Measurements from ENCODE around the gene HNRNPH2. TPM values are rescaled to one million over a fixed set of nuclear protein-coding genes. Genes with fewer than 3 reads are reported as not detected.
A peak's percentile ranks its signal among the peaks of the same experiment; 100 is the strongest.

The HNRNPH2 gene, protein sequence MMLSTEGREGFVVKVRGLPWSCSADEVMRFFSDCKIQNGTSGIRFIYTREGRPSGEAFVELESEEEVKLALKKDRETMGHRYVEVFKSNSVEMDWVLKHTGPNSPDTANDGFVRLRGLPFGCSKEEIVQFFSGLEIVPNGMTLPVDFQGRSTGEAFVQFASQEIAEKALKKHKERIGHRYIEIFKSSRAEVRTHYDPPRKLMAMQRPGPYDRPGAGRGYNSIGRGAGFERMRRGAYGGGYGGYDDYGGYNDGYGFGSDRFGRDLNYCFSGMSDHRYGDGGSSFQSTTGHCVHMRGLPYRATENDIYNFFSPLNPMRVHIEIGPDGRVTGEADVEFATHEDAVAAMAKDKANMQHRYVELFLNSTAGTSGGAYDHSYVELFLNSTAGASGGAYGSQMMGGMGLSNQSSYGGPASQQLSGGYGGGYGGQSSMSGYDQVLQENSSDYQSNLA
- total RNA-seq, result 54.4 TPM
- long read RNA-seq, transcript HNRNPH2-201 (2 exons, 2,223 nt), result major isoform, 188 of 198 reads
- long read RNA-seq, partial matches to known transcripts, result 10 of 198 reads
- long read RNA-seq, other reads (novel, unspliced or antisense), result 0 of 198 reads

DNA sequence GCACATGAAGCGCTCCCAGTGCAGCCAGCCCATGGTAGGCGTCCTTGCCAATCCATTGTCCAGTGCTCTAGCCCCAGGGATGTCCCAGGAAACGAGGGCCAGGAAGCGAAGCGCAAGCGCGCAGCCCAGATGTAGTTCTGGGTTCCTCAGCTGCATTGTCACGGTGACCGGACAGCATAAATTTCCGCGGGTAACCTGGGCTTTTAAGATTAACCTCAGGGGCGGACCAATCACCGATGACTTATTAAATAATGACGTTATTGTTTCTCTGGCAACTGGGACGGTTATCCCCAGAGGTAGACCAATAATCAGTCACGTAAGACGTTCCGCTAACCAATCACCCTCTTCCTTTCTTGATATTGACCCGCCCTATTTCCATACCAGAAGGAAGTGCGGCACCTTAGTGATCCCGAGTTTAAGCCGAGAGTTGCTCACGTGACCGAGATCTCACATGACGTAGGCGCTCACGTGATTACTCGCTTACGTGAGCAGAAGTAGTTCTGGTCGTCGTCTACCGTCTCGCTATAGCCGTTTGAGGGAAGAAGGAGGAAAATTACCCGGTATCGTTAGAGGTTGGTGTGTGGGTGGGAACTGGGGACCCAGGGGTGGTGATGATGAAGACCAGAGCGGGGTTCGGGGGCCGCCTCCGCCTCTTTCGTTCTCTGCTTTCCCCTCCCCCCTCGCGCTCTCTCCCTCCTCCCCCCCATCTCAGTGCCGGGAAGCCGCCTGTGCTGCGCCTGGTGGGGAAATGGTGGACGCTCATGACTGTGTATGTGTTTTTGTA, at the start of gene HNRNPH2, which contains the start of gene GLA:
TSS of gene HNRNPH2 (plus strand) at position 475 of the 784 bp plus-strand sequence. CDS start 3,767 bp downstream, outside the sequence.
TSS of gene GLA (minus strand) at position 178 of the 784 bp plus-strand sequence. CDS start at position 156, 22 bp downstream.
- DNase-seq (peak; percentile 89), ATAC-seq (peak; percentile 99)
- intact Hi-C loops (cut with micrococcal nuclease), result no loop called here

DNA sequence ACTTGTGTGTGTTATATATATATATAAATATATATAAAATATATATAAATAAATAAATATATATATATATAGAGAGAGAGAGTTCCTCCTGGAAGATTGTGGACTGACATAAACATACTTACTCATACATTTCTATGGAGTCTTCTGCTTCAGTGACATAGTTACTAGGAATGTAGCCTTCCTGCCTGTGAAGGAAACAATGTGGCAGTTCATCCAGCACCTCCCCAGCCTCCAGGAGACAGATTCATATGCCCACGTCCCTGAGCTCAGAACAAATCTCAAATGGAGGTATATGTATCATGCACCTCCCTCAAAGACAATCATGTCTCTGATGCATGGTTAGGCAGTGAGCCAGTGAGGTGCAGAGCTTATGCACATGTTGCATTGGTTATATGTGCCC, 48.1 kb upstream of the HNRNPH2 start:
- ATAC-seq (no peak), DNase-seq (no peak)
- intact Hi-C loops (cut with micrococcal nuclease), result no loop called here

DNA sequence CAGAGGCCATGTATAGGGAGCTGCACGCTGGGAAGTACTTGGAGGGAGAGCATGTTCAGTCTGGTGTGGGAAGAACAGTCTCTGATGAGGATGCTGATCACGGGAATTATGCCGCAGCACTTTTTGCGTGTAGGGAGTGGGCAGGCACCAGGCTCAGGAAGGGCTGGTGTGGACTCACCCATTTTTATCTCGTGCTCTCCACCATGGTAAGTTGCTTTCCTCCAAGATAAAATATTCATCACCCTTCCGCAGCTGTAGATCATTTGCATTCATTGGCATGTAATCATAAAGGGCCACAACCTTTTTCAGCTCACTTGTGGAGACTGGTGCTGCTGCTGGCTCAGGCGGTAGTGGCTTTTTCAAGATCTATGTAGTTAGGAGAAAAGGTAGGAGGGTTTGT, 47.6 kb upstream of the HNRNPH2 start:
- DNase-seq, result no peak
- intact Hi-C loops (cut with micrococcal nuclease), result no loop called here
- no peak for ATAC-seq

DNA sequence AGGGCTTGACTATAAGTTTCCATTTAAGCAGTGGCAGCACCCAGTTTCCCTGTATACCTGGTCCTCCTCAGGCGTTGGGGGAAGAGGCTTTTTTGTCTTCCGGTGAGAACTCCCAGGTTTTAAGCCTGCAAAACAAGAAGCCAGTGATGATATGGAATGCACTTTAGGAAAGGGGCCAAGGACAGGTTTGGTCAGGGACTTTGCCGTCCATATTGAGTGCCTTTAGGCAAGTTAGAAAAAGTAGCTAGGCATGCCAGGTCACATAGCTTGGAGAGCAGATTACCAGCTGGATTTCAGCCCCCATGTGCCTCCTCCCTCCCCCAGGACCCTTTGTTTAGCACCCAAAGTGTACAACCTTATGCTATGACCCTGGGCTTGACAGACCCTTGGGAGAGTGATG, 45.9 kb upstream of the HNRNPH2 start:
- DNase-seq, result no peak
- intact Hi-C loops (cut with micrococcal nuclease), result no loop called here
- ATAC-seq, result no peak

DNA sequence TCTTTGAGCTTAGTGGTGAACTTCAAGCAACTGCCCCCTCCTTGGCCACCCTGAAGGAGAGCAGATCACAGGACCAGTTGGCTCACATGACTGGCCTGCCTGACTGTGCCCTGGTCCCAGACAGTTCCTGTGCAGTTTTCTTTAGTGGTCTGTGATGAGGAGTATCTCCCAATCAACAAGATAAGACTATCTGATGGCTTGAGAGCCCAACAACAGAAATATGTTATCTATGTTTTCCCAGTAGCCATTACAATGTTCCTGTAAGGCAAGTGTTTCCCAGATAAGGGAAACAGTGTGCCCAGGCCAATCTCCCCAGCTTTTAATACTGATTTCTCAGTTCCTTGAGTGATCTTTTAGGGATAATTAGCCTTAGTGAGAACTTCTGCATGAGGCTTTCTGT, 45.3 kb upstream of the HNRNPH2 start:
- ATAC-seq (no peak), DNase-seq (no peak)
- intact Hi-C loops (cut with micrococcal nuclease), result no loop called here

DNA sequence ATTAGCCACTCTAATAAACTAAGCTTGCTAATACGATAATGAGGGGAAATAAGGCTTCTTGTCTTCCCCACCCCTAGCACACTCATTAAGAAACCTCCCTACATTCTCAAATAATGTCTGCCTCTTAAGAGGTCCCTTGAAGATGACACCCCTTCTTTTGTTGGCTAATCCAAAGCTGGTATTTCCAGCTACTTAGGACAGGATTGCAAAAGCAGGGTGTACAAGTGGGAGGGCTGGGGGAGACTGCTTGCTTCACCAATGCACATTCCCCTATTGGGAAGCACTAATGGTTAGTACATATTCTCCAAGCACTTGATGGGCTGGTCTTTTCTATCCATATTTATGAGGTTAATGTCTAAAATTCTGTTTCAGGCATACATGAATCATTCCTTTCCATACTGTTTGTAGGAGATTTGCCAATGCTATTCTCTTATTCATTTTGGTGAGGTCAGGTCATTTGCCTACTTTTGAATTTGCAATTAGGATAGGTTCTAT, 42.7 kb upstream of the HNRNPH2 start:
- DNase-seq (no peak), ATAC-seq (no peak)
- intact Hi-C loops (cut with micrococcal nuclease), result no loop called here

DNA sequence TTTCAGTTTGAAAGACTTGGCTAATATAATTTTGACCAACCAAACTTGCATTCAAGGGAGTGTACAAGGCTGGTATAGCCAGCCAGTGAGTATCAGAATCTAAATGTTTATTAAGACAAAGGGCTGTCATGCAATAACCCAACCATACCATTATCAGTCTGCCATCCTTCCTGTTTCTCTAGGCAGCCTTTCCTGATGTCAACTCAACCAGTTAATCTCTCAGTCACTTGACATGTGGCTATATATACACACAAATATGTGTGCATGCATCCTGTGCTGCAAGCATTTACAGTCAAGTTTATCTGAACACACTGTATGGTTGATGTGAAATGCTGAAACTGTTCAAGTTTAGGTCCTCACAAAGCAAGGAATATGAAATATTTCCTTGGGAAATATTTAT, 39.2 kb upstream of the HNRNPH2 start:
- DNase-seq, result no peak
- no peak for ATAC-seq
- intact Hi-C loops (cut with micrococcal nuclease), result no loop called here

DNA sequence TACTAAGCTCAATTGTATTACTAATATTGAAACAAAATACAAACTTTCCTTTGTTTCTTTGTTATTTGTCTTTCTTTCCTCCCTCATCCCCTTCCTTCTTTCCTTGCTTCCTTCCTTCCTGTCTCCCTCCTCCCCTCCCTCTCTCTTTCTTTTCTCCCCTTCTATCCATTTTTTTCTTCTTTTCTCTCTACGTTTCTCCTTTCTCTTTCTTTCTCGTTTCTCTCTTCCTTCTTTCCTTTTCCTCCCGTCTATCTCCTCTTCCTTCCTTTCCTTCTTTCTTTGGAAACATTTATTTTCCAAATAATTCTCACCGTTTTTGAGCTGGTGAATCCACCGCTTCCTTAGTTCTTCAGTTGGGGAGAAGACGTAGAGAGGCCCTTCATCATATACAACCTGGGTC, 38.3 kb upstream of the HNRNPH2 start:
- intact Hi-C loops (cut with micrococcal nuclease), result no loop called here
- ATAC-seq (no peak), DNase-seq (no peak)

DNA sequence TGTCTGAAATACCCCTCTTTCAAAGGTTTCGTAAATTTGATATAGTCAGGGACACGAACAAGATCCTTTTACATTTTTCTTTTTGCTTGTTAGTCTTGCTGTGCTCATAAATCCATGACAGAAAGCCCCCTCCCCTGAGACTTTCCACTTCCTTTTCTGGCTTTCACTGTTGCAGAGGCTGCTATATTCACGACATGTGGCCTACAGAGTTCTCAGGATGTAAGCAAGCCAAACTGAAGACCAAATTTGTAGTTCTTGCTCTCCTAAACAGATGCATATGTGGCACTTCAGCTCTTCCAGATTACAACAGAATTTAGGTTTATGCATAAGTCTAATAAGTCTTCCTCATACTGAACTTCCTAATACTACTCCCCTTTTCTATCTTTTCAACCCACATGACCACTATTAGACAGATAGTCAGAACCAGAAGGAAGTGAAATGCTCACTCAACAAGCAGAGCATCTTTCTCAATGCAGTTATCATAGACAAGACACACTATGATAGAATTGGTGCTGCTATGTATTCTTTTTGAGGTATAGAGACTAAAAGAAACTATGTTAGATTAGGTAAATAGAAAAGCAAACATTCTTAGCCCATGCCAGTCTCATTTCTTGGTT, 37.0 kb upstream of the HNRNPH2 start:
- ATAC-seq, result no peak
- intact Hi-C loops (cut with micrococcal nuclease), result no loop called here

DNA sequence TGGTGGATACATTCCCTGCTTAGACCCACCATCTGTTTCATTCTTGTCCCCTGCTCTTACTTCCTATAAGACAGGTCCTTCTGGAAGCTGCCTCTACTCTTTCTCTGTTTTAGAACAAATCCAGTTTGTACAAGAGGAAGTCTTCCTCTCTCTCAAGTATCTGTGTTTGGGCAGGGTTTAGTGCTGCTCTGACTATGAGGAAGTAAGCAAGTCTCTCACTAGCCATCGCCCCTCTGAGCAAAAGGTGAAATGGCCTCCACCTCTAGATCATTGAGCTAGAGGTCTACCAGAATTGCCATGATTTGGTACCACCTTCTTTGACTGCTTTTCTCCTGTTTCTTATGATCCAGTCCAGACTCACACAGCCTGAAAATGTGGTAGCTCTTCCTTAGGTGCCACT, 30.5 kb upstream of the HNRNPH2 start:
- intact Hi-C loops (cut with micrococcal nuclease), result no loop called here
- ATAC-seq (no peak), DNase-seq (no peak)

More for the DNA sequence above, 37.0 kb upstream of the HNRNPH2 start:
- DNase-seq, result no peak

DNA sequence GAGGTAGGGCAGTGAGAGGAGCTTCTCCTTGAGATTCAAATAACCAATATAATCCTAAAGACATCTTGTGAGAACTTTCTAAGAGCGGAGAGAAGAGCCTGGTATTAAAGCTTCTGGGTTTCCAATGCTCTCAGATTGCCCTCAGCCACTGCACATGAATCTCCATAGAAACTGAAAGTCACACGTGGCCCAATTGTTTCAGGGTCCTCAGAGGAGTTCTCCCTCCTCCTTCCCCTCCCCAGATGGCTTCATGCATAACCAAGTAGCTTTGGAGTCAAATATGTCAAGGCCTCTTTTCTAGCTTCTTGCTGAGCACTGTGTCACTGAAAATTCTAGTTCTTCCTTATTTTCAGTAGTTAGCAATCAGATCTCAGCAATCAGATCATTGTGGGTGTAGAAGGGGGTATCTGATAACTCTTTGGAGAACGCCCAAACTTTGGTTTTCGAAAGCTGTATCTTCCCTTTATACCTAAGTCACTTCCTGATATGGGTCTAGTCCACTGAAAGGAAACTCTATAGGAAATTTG, 24.3 kb upstream of the HNRNPH2 start:
- DNase-seq (no peak), ATAC-seq (no peak)
- intact Hi-C loops (cut with micrococcal nuclease), result no loop called here

DNA sequence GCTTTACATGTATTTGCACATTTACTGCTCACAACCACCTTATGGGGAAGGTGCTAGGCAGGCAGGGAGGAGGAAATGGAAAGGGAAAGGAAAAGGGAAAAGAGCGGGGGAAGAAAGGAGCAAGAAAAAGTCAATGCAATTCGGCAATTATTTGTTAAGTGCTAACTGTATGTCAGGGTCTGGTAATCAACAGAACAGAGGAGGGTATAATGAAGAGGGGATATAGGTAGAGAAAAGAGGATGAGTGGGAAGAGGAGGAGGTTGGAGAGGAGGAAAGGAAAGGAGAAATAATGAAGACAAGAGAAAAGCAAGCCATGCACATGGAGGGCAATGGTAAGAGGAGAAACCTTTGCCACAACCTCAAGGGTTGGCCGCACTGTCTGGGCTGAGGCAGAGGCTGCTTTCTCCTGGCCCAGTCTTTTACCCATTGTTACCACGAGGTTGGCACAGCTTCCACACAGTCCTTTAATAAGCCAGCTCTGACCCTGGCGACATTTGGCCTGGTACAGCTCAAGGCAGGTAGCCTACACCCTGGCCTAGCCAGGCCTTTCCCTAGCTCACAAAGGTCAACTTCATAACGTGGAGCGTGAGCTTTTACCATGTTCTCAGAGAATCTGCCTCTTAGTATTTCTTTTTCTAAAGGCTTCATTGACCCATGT, 22.9 kb upstream of the HNRNPH2 start:
- intact Hi-C loops (cut with micrococcal nuclease), result no loop called here
- DNase-seq, result no peak
- no peak for ATAC-seq

DNA sequence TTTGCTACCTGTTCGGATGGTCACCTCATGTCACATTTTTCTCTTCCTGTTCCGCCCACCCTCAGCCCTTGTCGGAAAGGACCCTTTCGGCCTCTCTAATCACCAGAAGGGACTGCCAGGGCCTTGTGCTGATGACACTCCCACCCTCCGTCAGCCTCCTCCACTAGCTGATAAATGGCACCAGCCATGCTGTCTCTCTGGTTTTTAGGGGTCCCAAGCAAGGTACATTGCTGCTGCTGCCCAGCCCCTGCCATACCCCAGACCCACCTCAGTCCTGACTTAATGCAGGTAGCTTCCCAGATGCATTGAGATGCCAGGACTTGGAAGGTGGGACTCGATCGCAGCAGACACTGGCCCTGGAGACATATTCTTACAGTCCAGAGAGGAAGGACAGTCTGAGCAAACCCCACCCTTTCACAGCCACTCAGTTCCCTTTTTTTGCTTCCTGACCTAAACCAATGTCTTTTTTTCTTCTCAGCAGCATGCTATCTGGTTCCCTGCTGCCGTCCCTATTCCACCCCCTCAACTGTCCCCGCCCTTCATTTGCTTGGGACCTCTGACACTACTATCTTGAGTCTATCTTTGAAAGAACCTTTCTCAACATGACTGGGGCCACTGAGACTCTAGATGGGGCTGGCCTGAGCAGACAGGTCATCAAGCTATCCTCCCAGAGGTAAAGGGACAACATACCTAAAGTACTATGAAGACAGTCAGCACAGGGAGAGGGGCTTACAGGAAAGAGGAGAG, 22.1 kb upstream of the HNRNPH2 start, which contains the start of gene BTK:
TSS of gene BTK (minus strand) at position 397 of the 747 bp plus-strand sequence. CDS start 10,907 bp downstream, outside the sequence.
- DNase-seq (no peak), ATAC-seq (peak; percentile 45)
- intact Hi-C loops (cut with micrococcal nuclease), result no loop called here

DNA sequence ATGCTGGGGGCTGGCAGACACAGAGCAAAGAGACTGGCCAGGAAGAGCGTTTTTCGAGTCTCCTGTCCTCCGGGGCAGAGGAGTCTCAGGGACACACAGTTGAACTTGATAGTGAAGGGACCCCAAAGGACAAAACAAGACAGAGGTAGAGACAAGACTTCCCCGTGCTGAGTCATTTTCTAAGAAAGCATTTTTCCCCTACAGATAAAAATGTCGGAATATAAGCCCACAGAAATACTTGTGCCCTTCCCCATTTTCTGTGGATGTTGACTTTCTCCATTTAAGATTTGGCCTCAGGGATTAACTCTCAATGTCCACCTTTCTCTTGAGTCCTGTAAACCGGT, 21.5 kb upstream of the HNRNPH2 start:
- no peak for ATAC-seq
- intact Hi-C loops (cut with micrococcal nuclease), result no loop called here
- no peak for DNase-seq

DNA sequence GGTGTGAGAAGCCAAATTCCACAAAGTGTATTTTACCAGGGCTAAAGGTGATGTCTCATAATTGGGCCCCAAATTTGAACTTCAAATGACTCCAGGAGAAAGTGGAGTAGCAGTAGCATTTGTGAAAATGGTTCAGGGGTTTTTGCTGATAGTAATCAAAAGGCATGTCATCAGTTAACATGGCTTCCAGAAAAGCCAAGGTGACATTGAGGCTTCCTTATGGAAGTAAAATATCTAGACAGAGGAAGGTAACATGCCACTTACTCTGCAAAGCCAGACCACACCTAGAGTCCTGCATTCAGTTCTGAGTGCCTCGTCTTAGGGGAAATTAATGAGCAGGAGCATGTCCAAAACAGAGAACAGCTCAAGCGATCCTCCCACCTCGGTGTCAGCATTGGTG, 19.4 kb upstream of the HNRNPH2 start:
- DNase-seq (no peak), ATAC-seq (no peak)
- intact Hi-C loops (cut with micrococcal nuclease), result no loop called here

DNA sequence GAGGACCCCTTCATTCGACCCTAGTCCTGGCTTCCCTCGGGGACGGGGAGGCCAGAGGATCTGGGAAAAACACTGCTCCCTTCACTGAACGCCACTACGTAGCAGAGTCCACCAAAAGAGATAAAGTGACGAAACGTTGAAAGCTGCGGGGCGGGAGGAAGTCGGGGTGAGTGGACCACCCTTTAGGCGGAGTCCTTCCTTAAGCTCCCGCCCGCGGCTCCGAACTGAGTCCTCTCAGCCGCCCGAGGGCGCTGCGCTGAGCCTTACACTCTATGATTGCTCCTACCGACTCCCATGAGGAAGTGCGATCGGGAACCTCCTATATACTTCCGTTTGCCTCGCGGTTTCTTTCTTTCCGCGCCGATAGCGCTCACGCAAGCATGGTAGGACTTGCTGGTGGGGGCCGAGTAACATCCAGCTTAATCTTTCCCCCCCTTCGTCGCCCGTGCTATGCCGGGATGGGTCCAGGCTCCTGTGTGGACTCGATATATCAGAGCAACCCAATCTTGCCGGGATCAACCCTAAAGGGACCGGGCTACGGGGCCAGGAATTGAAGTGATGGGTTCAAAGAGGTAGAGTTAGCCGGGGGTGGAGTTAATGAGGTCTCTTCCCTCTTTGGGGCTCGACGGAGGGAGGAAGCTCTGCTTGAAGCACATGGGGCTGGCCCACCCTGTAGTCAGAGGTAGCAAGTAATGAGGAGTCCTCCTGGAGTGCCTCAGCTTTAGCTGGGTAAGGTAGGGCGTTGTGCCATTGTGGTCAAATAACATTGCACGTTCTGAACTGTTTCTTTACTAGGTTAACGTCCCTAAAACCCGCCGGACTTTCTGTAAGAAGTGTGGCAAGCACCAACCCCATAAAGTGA, 17.1 kb upstream of the HNRNPH2 start, which contains the start of gene RPL36A:
TSS of gene RPL36A (plus strand) at position 348 of the 862 bp plus-strand sequence. CDS start at position 381, 33 bp downstream.
- peak; percentile 99 for ATAC-seq
- DNase-seq, result peak; percentile 90
- intact Hi-C loops (cut with micrococcal nuclease), result no loop called here

DNA sequence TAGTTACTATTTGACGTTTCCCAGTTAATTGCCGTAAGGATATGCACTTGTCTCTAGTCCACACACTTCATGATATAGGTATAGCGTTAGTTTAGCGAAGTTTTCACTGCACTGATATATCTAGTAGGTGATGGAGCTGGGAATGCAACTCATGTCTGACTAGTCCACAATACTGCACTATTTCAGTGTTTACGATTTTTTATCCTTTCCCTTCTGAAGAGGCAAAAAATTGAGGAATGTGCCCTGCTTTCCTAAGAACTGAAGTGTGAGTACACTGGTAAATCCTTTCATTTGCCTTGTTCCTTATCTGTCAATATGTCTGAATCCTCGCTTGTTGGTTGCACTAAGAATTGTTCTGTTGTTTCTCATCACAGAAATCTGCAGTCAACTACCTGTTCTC, 16.2 kb upstream of the HNRNPH2 start:
- ATAC-seq (no peak), DNase-seq (no peak)
- intact Hi-C loops (cut with micrococcal nuclease), result no loop called here

Measured in left ventricle myocardium superior (tissue), 1 donor.